ENCODE data around the gene CNOT8. TPM values are rescaled to one million over a fixed set of nuclear protein-coding genes. Genes with fewer than 3 reads are reported as not detected.

The CNOT8 gene
- total and polyA plus RNA-seq, 9 of the 15 experiments (the other 6 are each of a cell fraction or from before 2014, with no cell fraction given) = 15.2 to 68.9 (median 52.1) TPM

GRCh38 chr5:154840435-154841272 is 17.8 kb upstream of the CNOT8 start (continued):
- TF ChIP-seq AFF4 (CRISPR knock-in tag; IDR thresholded peaks at IDR 0.05) (no peak), THRA (IDR thresholded peaks at IDR 0.05) (no peak), ZNF583 (CRISPR knock-in tag; IDR thresholded peaks at IDR 0.05) (no peak), RHOXF2B (CRISPR knock-in tag; conservative IDR thresholded peaks at IDR 0.05) (no peak), DNMT1 (IDR thresholded peaks at IDR 0.05) (no peak), RCOR1 (IDR thresholded peaks at IDR 0.05; ENCODE audit: borderline replicate concordance in 1 of 2, low read depth in 2 of 2, low read length in 2 of 2) (peak in 1 of 2 experiments; percentile 94; a peak in 3 of 4 replicates), HMGXB4 (CRISPR knock-in tag; IDR thresholded peaks at IDR 0.05) (no peak), ZNF282 (CRISPR knock-in tag; IDR thresholded peaks at IDR 0.05) (no peak), CHD2 (IDR thresholded peaks at IDR 0.05; ENCODE audit: low read depth, low read length) (no peak), PYGO2 (tag; IDR thresholded peaks at IDR 0.05) (0 out of 2 replicates have a peak, but pooled peaks have one; percentile 39), ZNF518B (CRISPR knock-in tag; IDR thresholded peaks at IDR 0.05) (no peak), SNAPC5 (CRISPR knock-in tag; IDR thresholded peaks at IDR 0.05) (no peak), ZZZ3 (IDR thresholded peaks at IDR 0.05) (no peak), CHAMP1 (IDR thresholded peaks at IDR 0.05) (no peak)
